Measurements from ENCODE around the gene PYROXD2.

- no peak for TF ChIP-seq CTCF (IDR thresholded peaks at IDR 0.05)
- TF ChIP-seq ESRRA (CRISPR knock-in tag; IDR thresholded peaks at IDR 0.05; ENCODE audit: borderline replicate concordance): no peak
- no peak for TF ChIP-seq ZNF263 (CRISPR knock-in tag; IDR thresholded peaks at IDR 0.05; ENCODE audit: low read depth)
- no peak for TF ChIP-seq ZSCAN18 (CRISPR knock-in tag; IDR thresholded peaks at IDR 0.05)
- TF ChIP-seq IRF1 (CRISPR knock-in tag; IDR thresholded peaks at IDR 0.05): no peak
- TF ChIP-seq KAT7 (CRISPR knock-in tag; IDR thresholded peaks at IDR 0.05; ENCODE audit: borderline replicate concordance): no peak
- TF ChIP-seq ZBTB21 (CRISPR knock-in tag; IDR thresholded peaks at IDR 0.05; ENCODE audit: borderline replicate concordance): no peak
- TF ChIP-seq E2F4 (CRISPR knock-in tag; IDR thresholded peaks at IDR 0.05; ENCODE audit: borderline replicate concordance, low read depth): no peak
- no peak for TF ChIP-seq CBFB (CRISPR knock-in tag; IDR thresholded peaks at IDR 0.05; ENCODE audit: low read depth)
- no peak for TF ChIP-seq SP1 (CRISPR knock-in tag; conservative IDR thresholded peaks at IDR 0.05)
Measured at GRCh38 chr10:98402478-98402877, 12.5 kb downstream of the PYROXD2 start.

All from WTC11 (cell line).